Lung (tissue), 12 donors: ENCODE data around the gene ALK. TPM values are rescaled to one million over a fixed set of nuclear protein-coding genes. Genes with fewer than 3 reads are reported as not detected.

Experiments
- ATAC-seq: fragments of 200-7000 bp; cut with Tn5 transposase; one replicate; pipeline ENCODE4 v1.9.1; 2020; ENCODE audit warnings: moderate number of reproducible peaks; ENCODE audit not compliant: insufficient read depth, low FRiP score
- DNase-seq, 3 donors: peaks; one replicate each; pipeline ENCODE4 v3.0.0-alpha.2; 2013 to 2017
- H3K27ac ChIP-seq, 2 donors: one replicate each; pipeline ENCODE4 v1.5.1; 2013; ENCODE audit warnings: mild to moderate bottlenecking in 2 of 2, moderate library complexity in 2 of 2, control low read depth in 1 of 2, inconsistent platforms in 1 of 2, low read depth in 1 of 2, low read length in 1 of 2
- H3K27me3 ChIP-seq, 3 donors: one replicate each; pipeline ENCODE4 v1.5.1; 2013; ENCODE audit warnings: low read length in 2 of 3; ENCODE audit not compliant: control insufficient read depth in 3 of 3, insufficient read depth in 3 of 3
- H3K36me3 ChIP-seq, 4 donors: one replicate each; pipeline ENCODE4 v1.5.1; 2013; ENCODE audit warnings: low read length in 4 of 4, mild to moderate bottlenecking in 1 of 4, moderate library complexity in 1 of 4; ENCODE audit not compliant: control insufficient read depth in 4 of 4, insufficient read depth in 4 of 4
- H3K4me1 ChIP-seq, 5 donors: one replicate each; pipeline ENCODE4 v1.5.1; 2013; ENCODE audit warnings: low read length in 5 of 5, mild to moderate bottlenecking in 2 of 5, moderate library complexity in 1 of 5; ENCODE audit not compliant: control insufficient read depth in 5 of 5, insufficient read depth in 5 of 5
- H3K4me3 ChIP-seq: one replicate; pipeline ENCODE4 v1.5.1; 2013; ENCODE audit warnings: mild to moderate bottlenecking, control low read depth, moderate library complexity
- H3K9ac ChIP-seq, 2 donors: one replicate each; pipeline ENCODE4 v1.5.1; 2013; ENCODE audit warnings: low read length in 2 of 2, control low read depth in 1 of 2; ENCODE audit not compliant: insufficient read depth in 1 of 2
- H3K9me3 ChIP-seq, 4 donors: one replicate each; pipeline ENCODE4 v1.5.1; 2013; ENCODE audit warnings: low read length in 3 of 4, mild to moderate bottlenecking in 1 of 4, moderate library complexity in 1 of 4; ENCODE audit not compliant: control insufficient read depth in 4 of 4, insufficient read depth in 3 of 4
- CTCF ChIP-seq: IDR thresholded peaks from 2 replicates; pipeline ENCODE4 v1.5.1; 2012; ENCODE audit warnings: mild to moderate bottlenecking; ENCODE audit errors: control extremely low read depth, extremely low read depth
- WGBS, 2 donors: extraction: QIAGEN DNeasy Blood & Tissue Kit; methylation state at CpG; one replicate each; pipeline ENCODE4 v1.1.7; 2013; 5-methylcytosine and 5-hydroxymethylcytosine counted together
- polyA plus RNA-seq, 2 donors: library from polyadenylated mRNA; stranded (reverse); fragments of 200-250 nt; gene quantifications; one replicate each; pipeline ENCODE4 v1.2.1, GENCODE V29; 2013
- total RNA-seq, 2 donors: library from RNA; depleted of rRNA in 1 of 2; stranded (reverse); fragments of >200 nt in 1 of 2; gene quantifications; one replicate each; pipeline ENCODE4 v1.2.1, GENCODE V29; 2014 to 2021
- donor health status: control.
- donor health status: control.
- donor health status: Bipolar disorder and iron deficiency.
- donor health status: healthy.
- donor health status: DM: yes; HTN: yes; CAD: no.

The ALK gene
- total and polyA plus RNA-seq, 4 donors = 0.09 to 0.25 (median 0.10) TPM; not detected in 1

GRCh38 chr2:29676886-29677453 lies 244.4 kb downstream of the ALK start:
- peaks cover 0 to 2% (median 0%) of the 10 kb centered on the region in 4 donors for H3K9me3 ChIP-seq
- TF ChIP-seq CTCF = no peak
- DNase-seq (no peak), ATAC-seq (no peak)
- no peak overlapping the region for H3K9ac ChIP-seq
- no peak overlapping the region for H3K4me3 ChIP-seq
- H3K27me3 ChIP-seq = no peaks in the 10 kb centered on the region
- H3K27ac ChIP-seq = no peak overlapping the region
- H3K4me1 ChIP-seq = no peaks in the 10 kb centered on the region
- no peaks in the 10 kb centered on the region for H3K36me3 ChIP-seq

- Histone ChIP-seq H3K9me3 (no peaks in the 10 kb centered on the region), H3K4me1 (no peaks in the 10 kb centered on the region), H3K36me3 (no peaks in the 10 kb centered on the region), H3K27ac (no peak overlapping the region), H3K4me3 (no peak overlapping the region), H3K27me3 (no peaks in the 10 kb centered on the region), H3K9ac (no peak overlapping the region)
- TF ChIP-seq CTCF = no peak
- WGBS, 2 donors = 44 to 79% methylated on average over 2 of the region's 2 CpGs
- ATAC-seq = no peak
- DNase-seq = no peak
Observed at GRCh38 chr2:29664578-29664977, 256.8 kb downstream of the ALK start.

- H3K27me3 ChIP-seq = no peaks in the 10 kb centered on the region
- no peak overlapping the region for H3K9ac ChIP-seq
- no peak overlapping the region for H3K4me3 ChIP-seq
- no peaks in the 10 kb centered on the region for H3K4me1 ChIP-seq
- no peaks in the 10 kb centered on the region for H3K36me3 ChIP-seq
- WGBS, 2 donors = 70 to 84% methylated on average over 3 of the region's 3 CpGs
- H3K9me3 ChIP-seq = peaks cover 0 to 2% (median 0%) of the 10 kb centered on the region in 4 donors
- ATAC-seq = no peak
- DNase-seq = no peak
- no peak overlapping the region for H3K27ac ChIP-seq
- no peak for TF ChIP-seq CTCF
Observed at GRCh38 chr2:29663268-29663667, 258.1 kb downstream of the ALK start.

GRCh38 chr2:29662861-29663260 lies 258.5 kb downstream of the ALK start:
- Histone ChIP-seq H3K36me3 (no peaks in the 10 kb centered on the region), H3K27me3 (no peaks in the 10 kb centered on the region), H3K9ac (no peak overlapping the region), H3K9me3 (peaks cover 0 to 2% (median 0%) of the 10 kb centered on the region in 4 donors), H3K4me1 (no peaks in the 10 kb centered on the region), H3K27ac (no peak overlapping the region), H3K4me3 (no peak overlapping the region)
- no peak for TF ChIP-seq CTCF
- 66 to 73% methylated on average over 2 of the region's 2 CpGs for WGBS, 2 donors
- DNase-seq (no peak), ATAC-seq (no peak)
